ENCODE measurements around the gene ENG. TPM values are rescaled to one million over a fixed set of nuclear protein-coding genes. Genes with fewer than 3 reads are reported as not detected.

Gene ENG
- total RNA-seq, 1 donor from 2014 or later: 3.3 TPM

- Mint-ChIP-seq H3K4me1 (peaks cover 19% of the 10 kb centered on the region), H3K4me3 (peak overlapping the region; percentile 85), H3K9me3 (peaks cover 6% of the 10 kb centered on the region), H3K36me3 (ENCODE audit: low read depth) (peaks cover 39% of the 10 kb centered on the region), H3K27me3 (ENCODE audit: low read depth) (no peaks in the 10 kb centered on the region), H3K27ac (ENCODE audit: unreplicated experiment) (peak overlapping the region; percentile 57)
- TF ChIP-seq CTCF (conservative IDR thresholded peaks at IDR 0.05): no peak
- DNase-seq (ENCODE audit: low read depth, low spot score): peak; percentile 66
These were observed 42.8 kb upstream of the ENG start for GRCh38 chr9:127897193-127897692.

- peaks cover 6% of the 10 kb centered on the region for H3K9me3 Mint-ChIP-seq
- DNase-seq (ENCODE audit: low read depth, low spot score): no peak
- peaks cover 19% of the 10 kb centered on the region for H3K4me1 Mint-ChIP-seq
- H3K27me3 Mint-ChIP-seq (ENCODE audit: low read depth): no peaks in the 10 kb centered on the region
- peak overlapping the region; percentile 85 for H3K4me3 Mint-ChIP-seq
- H3K36me3 Mint-ChIP-seq (ENCODE audit: low read depth): peaks cover 43% of the 10 kb centered on the region
- H3K27ac Mint-ChIP-seq (ENCODE audit: unreplicated experiment): peak overlapping the region; percentile 87
- no peak for TF ChIP-seq CTCF (conservative IDR thresholded peaks at IDR 0.05)
These were observed 42.1 kb upstream of the ENG start for GRCh38 chr9:127896395-127897192.

GRCh38 chr9:127895811-127896210 is 41.4 kb upstream of the ENG start:
- Mint-ChIP-seq H3K36me3 (ENCODE audit: low read depth) (peaks cover 48% of the 10 kb centered on the region), H3K27ac (ENCODE audit: unreplicated experiment) (no peak overlapping the region), H3K4me1 (peaks cover 19% of the 10 kb centered on the region), H3K4me3 (peak overlapping the region; percentile 47), H3K9me3 (peaks cover 6% of the 10 kb centered on the region), H3K27me3 (ENCODE audit: low read depth) (no peaks in the 10 kb centered on the region)
- no peak for TF ChIP-seq CTCF (conservative IDR thresholded peaks at IDR 0.05)
- no peak for DNase-seq (ENCODE audit: low read depth, low spot score)

GRCh38 chr9:127893392-127893791 is 38.9 kb upstream of the ENG start:
- peaks cover 48% of the 10 kb centered on the region for H3K36me3 Mint-ChIP-seq (ENCODE audit: low read depth)
- no peak overlapping the region for H3K4me3 Mint-ChIP-seq
- peaks cover 17% of the 10 kb centered on the region for H3K4me1 Mint-ChIP-seq

GRCh38 chr9:127892831-127893230 is 38.4 kb upstream of the ENG start:
- Mint-ChIP-seq H3K27ac (ENCODE audit: unreplicated experiment) (no peak overlapping the region), H3K36me3 (ENCODE audit: low read depth) (peaks cover 48% of the 10 kb centered on the region), H3K4me1 (peaks cover 14% of the 10 kb centered on the region)

More at GRCh38 chr9:127893392-127893791, 38.9 kb upstream of the ENG start:
- no peak overlapping the region for H3K27ac Mint-ChIP-seq (ENCODE audit: unreplicated experiment)
- peaks cover 6% of the 10 kb centered on the region for H3K9me3 Mint-ChIP-seq
- no peak for DNase-seq (ENCODE audit: low read depth, low spot score)
- no peaks in the 10 kb centered on the region for H3K27me3 Mint-ChIP-seq (ENCODE audit: low read depth)
- TF ChIP-seq CTCF (conservative IDR thresholded peaks at IDR 0.05): no peak

More at GRCh38 chr9:127892831-127893230, 38.4 kb upstream of the ENG start:
- TF ChIP-seq CTCF (conservative IDR thresholded peaks at IDR 0.05): no peak
- no peak for DNase-seq (ENCODE audit: low read depth, low spot score)
- Mint-ChIP-seq H3K27me3 (ENCODE audit: low read depth) (no peaks in the 10 kb centered on the region), H3K9me3 (peaks cover 6% of the 10 kb centered on the region), H3K4me3 (peak overlapping the region; percentile 36)
